Activated T-helper 1 cell treated with anti-CD3 and anti-CD28 coated beads, Interleukin-12 subunit alpha, Interleukin-12 subunit beta, Interleukin-2, Interleukin-4 antibody, amounts not matched to agents 30 ng/mL and 10 ng/mL and 1 ng/mL, durations not matched to agents 14 hours and 24 hours and 36 hours (primary cell): ENCODE measurements around the gene TGFB2. TPM values are rescaled to one million over a fixed set of nuclear protein-coding genes. Genes with fewer than 3 reads are reported as not detected.

ENCODE experiments used
- DNase-seq: peaks from one replicate; pipeline ENCODE4 v3.0.0; 2021; ENCODE audit warnings: low spot score
- H3K27ac Mint-ChIP-seq: one replicate; pipeline ENCODE4 v1.8.0; 2021; ENCODE audit warnings: mild to moderate bottlenecking, mixed read lengths
- H3K27me3 Mint-ChIP-seq: one replicate; pipeline ENCODE4 v1.8.0; 2022; ENCODE audit warnings: mild to moderate bottlenecking, moderate library complexity, mixed read lengths; ENCODE audit not compliant: insufficient read depth
- H3K36me3 Mint-ChIP-seq: one replicate; pipeline ENCODE4 v1.8.0; 2021; ENCODE audit warnings: low read depth, mixed read lengths
- H3K4me1 Mint-ChIP-seq: one replicate; pipeline ENCODE4 v1.8.0; 2021; ENCODE audit warnings: low read depth, mixed read lengths
- H3K4me3 Mint-ChIP-seq: one replicate; pipeline ENCODE4 v1.8.0; 2021; ENCODE audit warnings: mild to moderate bottlenecking, moderate library complexity, mixed read lengths
- H3K9me3 Mint-ChIP-seq: one replicate; pipeline ENCODE4 v1.8.0; 2021; ENCODE audit warnings: mixed read lengths
- intact Hi-C: fragments of 100-400 bp; cut with micrococcal nuclease; formaldehyde crosslinking; loops from one replicate; pipeline ENCODE4 v1.15.1; 2024
- total RNA-seq: library from RNA; stranded (reverse); gene quantifications from 2 replicates; pipeline ENCODE4 v1.2.3, GENCODE V29; 2022

Gene TGFB2
- total RNA-seq, 1 donor from 2014 or later: not detected

DNA sequence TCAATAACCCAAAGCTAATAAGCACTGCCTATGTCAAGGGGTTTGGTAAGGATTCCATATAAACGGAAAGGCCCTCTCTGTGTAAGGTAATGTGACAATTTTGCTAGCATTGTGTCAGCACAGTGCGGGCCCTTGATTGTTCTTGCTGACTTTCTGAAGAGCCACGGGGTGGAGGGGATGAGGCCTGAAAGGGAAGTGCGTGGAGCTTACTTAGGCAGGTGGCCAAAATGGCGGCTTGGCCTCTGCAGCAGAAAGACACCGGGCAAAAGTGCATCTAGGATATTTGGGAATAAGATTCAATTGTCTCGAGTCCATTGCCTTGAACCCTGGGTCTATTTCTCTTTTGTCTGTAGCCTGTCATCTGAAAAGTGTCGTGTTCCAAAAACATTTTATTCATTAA, 114.3 kb downstream of the TGFB2 start:
- H3K9me3 Mint-ChIP-seq: no peaks in the 10 kb centered on the region
- no peak overlapping the region for H3K27ac Mint-ChIP-seq
- no peak for DNase-seq
- H3K36me3 Mint-ChIP-seq: no peaks in the 10 kb centered on the region
- H3K27me3 Mint-ChIP-seq: no peaks in the 10 kb centered on the region
- no peak overlapping the region for H3K4me3 Mint-ChIP-seq
- intact Hi-C loops: no loop called here
- no peaks in the 10 kb centered on the region for H3K4me1 Mint-ChIP-seq

DNA sequence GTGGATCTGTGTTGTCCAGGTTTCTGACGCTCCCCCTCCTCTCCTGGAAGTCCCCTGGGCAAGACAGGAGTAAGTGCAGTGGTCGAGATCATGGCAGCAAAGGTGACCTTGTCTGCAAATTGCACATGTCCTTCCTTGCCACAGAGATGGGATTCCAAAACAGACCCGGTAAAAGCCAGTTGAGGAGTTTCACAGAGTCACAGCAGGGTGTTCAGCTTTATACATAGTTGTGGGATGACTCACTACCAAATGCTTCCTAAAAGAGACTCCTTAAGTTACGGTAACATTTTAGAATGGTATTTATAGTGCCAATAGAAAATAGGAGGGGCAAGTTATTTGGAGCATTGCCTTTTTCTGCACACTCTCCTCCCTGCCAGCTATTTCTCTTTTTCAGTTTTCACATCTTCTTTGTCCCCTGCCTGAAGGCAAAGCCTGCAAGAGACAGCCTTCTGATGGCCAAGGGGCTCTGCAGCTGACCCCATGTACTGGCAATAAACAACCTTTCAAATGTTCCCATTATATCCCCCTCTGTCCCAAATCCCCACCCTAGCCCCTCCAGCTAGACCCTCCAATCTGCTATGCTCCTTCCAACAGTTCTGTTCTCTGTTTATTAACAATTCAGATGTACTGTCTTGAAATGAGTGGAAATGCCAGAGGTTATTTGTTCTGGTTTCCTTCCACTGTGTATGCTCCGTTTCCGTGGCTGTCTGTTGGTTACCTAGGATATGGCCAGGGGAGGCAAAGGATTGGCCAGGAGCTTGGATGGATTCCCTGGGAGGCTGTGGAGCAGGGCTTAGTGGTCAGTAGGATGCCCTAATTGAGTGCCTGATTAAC, 115.0 kb downstream of the TGFB2 start:
- intact Hi-C loops: no loop called here
- no peak overlapping the region for H3K27ac Mint-ChIP-seq
- H3K27me3 Mint-ChIP-seq: no peaks in the 10 kb centered on the region
- no peaks in the 10 kb centered on the region for H3K4me1 Mint-ChIP-seq
- H3K9me3 Mint-ChIP-seq: no peaks in the 10 kb centered on the region
- no peak for DNase-seq
- no peaks in the 10 kb centered on the region for H3K36me3 Mint-ChIP-seq
- no peak overlapping the region for H3K4me3 Mint-ChIP-seq

DNA sequence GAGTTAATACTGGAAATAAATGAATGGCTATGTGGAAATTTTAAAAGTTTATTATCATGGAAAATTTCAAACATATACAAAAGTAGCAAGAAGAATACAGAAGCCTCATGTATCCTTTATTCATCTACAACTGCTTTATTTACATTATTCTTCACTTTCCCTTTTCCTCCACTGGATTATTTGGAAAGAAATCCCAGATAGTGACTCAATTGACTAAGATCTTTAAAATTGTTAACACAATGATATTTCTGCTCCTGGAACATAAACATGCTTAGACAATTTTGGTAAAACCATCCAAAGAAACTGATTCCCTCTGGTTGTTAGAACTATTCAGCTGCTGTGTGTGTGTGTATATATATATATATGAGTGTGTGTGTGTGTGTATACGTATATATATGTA, 116.2 kb downstream of the TGFB2 start:
- Mint-ChIP-seq H3K4me1 (no peaks in the 10 kb centered on the region), H3K27ac (no peak overlapping the region), H3K36me3 (no peaks in the 10 kb centered on the region), H3K27me3 (no peaks in the 10 kb centered on the region), H3K9me3 (no peaks in the 10 kb centered on the region), H3K4me3 (no peak overlapping the region)
- DNase-seq: no peak
- intact Hi-C loops: no loop called here

DNA sequence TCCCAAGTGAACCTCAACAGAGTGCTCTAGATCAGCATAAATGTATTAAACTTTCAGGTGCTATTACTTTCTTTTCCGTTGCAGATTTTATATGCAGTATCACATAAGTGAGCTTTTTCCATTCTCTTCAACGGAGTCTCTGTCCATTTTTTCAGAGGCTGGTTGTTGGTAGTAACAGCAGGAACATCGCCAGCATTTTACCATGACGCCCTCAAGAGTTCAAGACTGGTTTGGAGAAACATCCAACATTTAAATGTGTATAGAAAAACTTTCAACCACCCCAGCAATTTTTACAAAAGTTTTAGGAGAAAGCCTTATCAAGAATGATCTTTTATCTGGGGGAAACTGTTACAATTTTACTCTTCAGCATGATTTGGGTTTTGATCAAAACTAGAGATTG, 117.0 kb downstream of the TGFB2 start:
- Mint-ChIP-seq H3K27me3 (no peaks in the 10 kb centered on the region), H3K4me3 (no peak overlapping the region), H3K4me1 (no peaks in the 10 kb centered on the region), H3K36me3 (no peaks in the 10 kb centered on the region), H3K27ac (no peak overlapping the region), H3K9me3 (no peaks in the 10 kb centered on the region)
- intact Hi-C loops: no loop called here
- DNase-seq: no peak

DNA sequence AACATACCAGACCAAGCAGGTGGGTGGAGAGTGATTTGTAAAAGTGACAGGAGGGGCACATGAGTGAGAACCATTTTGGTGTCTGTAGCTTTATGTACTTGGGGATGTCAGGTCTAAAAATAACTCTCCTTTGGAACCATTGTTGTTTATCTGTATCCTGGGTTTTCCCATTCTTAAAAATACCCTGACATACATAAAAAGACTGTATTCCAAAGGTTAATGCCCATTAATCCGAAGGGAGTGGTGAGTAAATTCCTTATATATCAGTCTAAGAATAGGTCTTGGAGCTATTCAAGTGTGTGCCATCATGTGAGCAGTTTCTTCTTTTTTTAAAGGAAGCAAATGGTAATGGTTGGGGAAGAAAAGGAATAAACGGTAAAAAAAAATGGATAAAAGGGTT, 117.5 kb downstream of the TGFB2 start:
- no peaks in the 10 kb centered on the region for H3K4me1 Mint-ChIP-seq
- H3K27me3 Mint-ChIP-seq: no peaks in the 10 kb centered on the region
- intact Hi-C loops: no loop called here
- H3K4me3 Mint-ChIP-seq: no peak overlapping the region
- H3K36me3 Mint-ChIP-seq: no peaks in the 10 kb centered on the region
- no peaks in the 10 kb centered on the region for H3K9me3 Mint-ChIP-seq
- no peak overlapping the region for H3K27ac Mint-ChIP-seq
- no peak for DNase-seq

DNA sequence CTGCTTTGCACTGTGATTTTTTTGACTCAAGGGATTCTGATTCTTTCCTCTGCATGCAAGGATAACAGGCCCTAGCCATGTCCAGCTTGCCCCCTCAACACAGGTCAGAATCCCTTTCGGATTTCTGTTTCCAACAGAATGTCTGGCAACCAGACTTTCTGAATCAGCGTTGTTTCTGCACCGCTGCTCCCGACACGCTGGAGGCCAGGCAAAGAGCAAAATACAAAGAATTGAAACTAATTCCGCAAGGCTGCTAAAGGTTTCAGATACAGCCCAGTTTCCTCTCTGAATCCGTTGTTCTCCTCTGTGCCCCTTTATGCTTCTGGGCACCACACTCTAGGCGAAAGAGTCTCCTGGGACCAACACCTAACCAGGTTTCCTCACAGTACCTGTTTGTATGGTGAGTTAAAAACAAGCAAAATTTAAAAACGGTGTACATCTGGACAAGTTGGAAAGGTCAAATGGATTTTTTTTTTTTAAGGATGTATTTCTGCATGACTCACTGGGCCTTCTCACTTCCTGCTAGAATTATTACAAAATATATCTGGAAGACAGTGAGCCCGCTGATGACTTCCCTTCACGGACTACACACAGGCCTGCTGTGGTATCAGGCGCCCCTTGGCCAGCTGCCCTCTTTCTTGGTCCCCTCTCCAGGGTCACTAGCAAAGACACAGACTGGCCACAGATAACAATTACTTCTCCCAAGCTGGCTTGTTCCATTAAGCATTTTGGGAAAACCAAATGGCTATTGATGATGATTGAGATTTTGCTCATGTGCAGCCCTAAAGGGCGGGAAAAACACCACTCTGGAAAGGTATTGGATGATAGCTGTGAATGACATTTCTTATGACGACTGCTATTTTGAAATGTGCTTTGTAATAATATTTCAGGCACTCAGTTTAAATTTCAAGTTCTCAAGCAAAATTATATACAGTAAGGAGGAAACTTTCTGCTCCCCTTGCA, 118.3 kb downstream of the TGFB2 start:
- Mint-ChIP-seq H3K27ac (no peak overlapping the region), H3K9me3 (no peaks in the 10 kb centered on the region), H3K36me3 (no peaks in the 10 kb centered on the region), H3K4me3 (no peak overlapping the region), H3K4me1 (no peaks in the 10 kb centered on the region), H3K27me3 (no peaks in the 10 kb centered on the region)
- intact Hi-C loops: no loop called here
- no peak for DNase-seq

- H3K36me3 Mint-ChIP-seq: no peaks in the 10 kb centered on the region
- no peaks in the 10 kb centered on the region for H3K27me3 Mint-ChIP-seq
- H3K9me3 Mint-ChIP-seq: no peaks in the 10 kb centered on the region
- no peak overlapping the region for H3K27ac Mint-ChIP-seq
- H3K4me1 Mint-ChIP-seq: no peaks in the 10 kb centered on the region
- no peak overlapping the region for H3K4me3 Mint-ChIP-seq
- intact Hi-C loops: loop anchor here (5.0 kb wide), 1 partner anchor 427 kb away; no protein-coding TSS in a partner anchor
- DNase-seq: no peak
These were observed 119.7 kb downstream of the TGFB2 start for GRCh38 chr1:218464871-218465270.

- DNase-seq: no peak
- Mint-ChIP-seq H3K27ac (no peak overlapping the region), H3K4me1 (no peaks in the 10 kb centered on the region), H3K36me3 (no peaks in the 10 kb centered on the region), H3K4me3 (no peak overlapping the region), H3K9me3 (no peaks in the 10 kb centered on the region), H3K27me3 (peaks cover 3% of the 10 kb centered on the region)
- intact Hi-C loops: loop anchor here (5.0 kb wide), 1 partner anchor 426 kb away; no protein-coding TSS in a partner anchor
These were observed 121.3 kb downstream of the TGFB2 start for GRCh38 chr1:218466341-218467010.

GRCh38 chr1:218467101-218468072, 122.3 kb downstream of the TGFB2 start:
- Mint-ChIP-seq H3K27me3 (peaks cover 3% of the 10 kb centered on the region), H3K9me3 (no peaks in the 10 kb centered on the region), H3K36me3 (no peaks in the 10 kb centered on the region), H3K27ac (no peak overlapping the region), H3K4me3 (no peak overlapping the region), H3K4me1 (no peaks in the 10 kb centered on the region)
- intact Hi-C loops: loop anchor here (5.0 kb wide), 1 partner anchor 425 kb away; no protein-coding TSS in a partner anchor
- no peak for DNase-seq

DNA sequence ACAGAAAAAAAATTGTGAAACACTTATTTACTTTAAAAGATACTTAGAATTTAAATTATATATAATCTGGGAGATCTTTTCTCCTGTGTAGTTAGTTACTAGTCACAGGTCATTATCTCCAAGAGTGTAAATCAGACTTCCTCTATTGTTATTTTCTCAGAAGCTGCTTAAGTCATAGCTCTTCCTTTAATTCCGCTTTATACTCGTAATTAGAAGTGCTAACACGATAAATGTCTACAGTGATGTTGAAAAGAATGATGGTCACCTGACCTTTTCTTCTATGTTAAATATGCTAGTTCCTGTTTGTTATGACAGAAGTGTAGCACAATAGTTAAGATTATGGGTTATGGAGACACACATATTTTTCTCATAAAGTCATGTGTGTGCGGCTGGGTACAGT, 123.6 kb downstream of the TGFB2 start:
- no peaks in the 10 kb centered on the region for H3K4me1 Mint-ChIP-seq
- H3K4me3 Mint-ChIP-seq: no peak overlapping the region
- H3K9me3 Mint-ChIP-seq: no peaks in the 10 kb centered on the region
- intact Hi-C loops: loop anchor here (5.0 kb wide), 1 partner anchor 424 kb away; no protein-coding TSS in a partner anchor
- no peak for DNase-seq
- H3K36me3 Mint-ChIP-seq: no peaks in the 10 kb centered on the region
- no peak overlapping the region for H3K27ac Mint-ChIP-seq
- peaks cover 3% of the 10 kb centered on the region for H3K27me3 Mint-ChIP-seq

DNA sequence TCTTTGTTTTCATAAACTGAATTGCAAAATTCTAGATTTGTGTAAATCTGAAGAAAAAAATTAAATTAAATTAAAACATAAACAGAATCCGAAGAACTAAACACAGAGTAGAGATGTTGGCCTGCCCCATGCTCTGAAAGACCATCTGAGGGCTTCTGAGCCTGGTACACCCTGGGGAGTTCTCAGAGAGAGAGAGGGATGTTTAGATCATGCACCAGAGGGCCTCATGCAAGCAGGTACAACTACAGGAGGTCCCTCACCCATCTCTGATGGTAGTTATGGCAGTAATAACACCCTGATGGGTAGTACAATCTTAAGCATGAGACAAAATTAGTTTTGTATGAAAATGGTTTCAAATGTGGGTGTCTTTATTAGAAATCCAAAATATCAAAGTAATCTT, 127.7 kb downstream of the TGFB2 start:
- no peaks in the 10 kb centered on the region for H3K36me3 Mint-ChIP-seq

DNA sequence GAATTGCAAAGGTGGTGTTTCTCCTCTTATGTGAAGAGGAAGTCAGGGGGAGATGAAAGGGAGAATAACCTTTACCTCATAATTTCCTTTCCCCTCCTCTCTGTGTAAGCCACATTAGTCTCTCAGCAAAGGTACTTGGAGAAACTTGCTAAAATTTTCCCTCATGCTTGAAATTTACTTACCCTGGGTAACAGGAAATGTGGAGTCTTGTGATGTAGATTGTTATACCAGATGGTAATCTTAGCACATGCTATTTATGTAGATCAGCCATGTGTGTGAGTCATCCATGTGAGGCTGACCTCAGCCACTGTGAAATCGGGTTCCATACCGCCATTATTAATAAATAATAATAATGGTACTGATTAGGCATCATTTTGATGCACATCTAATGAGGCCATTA, 128.4 kb downstream of the TGFB2 start:
- Mint-ChIP-seq H3K9me3 (no peaks in the 10 kb centered on the region), H3K27me3 (peaks cover 3% of the 10 kb centered on the region), H3K4me1 (no peaks in the 10 kb centered on the region), H3K4me3 (no peak overlapping the region), H3K27ac (no peak overlapping the region), H3K36me3 (no peaks in the 10 kb centered on the region)
- intact Hi-C loops: no loop called here
- DNase-seq: no peak

More for the DNA sequence above, 127.7 kb downstream of the TGFB2 start:
- Mint-ChIP-seq H3K4me1 (no peaks in the 10 kb centered on the region), H3K4me3 (no peak overlapping the region), H3K27ac (no peak overlapping the region), H3K27me3 (peaks cover 3% of the 10 kb centered on the region), H3K9me3 (no peaks in the 10 kb centered on the region)
- intact Hi-C loops: no loop called here
- DNase-seq: no peak
